ENCODE measurements around the gene EIF3D.

The EIF3D gene

GRCh38 chr22:36506637-36507517 lies 22.1 kb downstream of the EIF3D start, which contains the start of gene FOXRED2:
TSS of gene FOXRED2 (minus strand) at chr22:36507040. CDS start at chr22:36506422, 618 bp downstream.
- DNase-seq: peak; percentile 60

GRCh38 chr22:36505998-36506635 lies 22.8 kb downstream of the EIF3D start:
- DNase-seq: no peak

- no peak for DNase-seq
Measured at GRCh38 chr22:36497910-36498665, 30.9 kb downstream of the EIF3D start.

- DNase-seq: no peak
Measured at GRCh38 chr22:36493690-36494110, 35.3 kb downstream of the EIF3D start.

- no peak for DNase-seq
Measured at GRCh38 chr22:36492109-36492508, 36.9 kb downstream of the EIF3D start.

GRCh38 chr22:36491155-36491554 lies 37.8 kb downstream of the EIF3D start:
- no peak for DNase-seq

- DNase-seq: no peak
Measured at GRCh38 chr22:36486619-36487384, 42.2 kb downstream of the EIF3D start.

- DNase-seq: peak; percentile 85
Measured at GRCh38 chr22:36481393-36482168, 47.4 kb downstream of the EIF3D start, which contains the start of gene TXN2. TSS of gene TXN2 (minus strand) at chr22:36481640. CDS start at chr22:36480837, 803 bp downstream.

- no peak for DNase-seq
Measured at GRCh38 chr22:36480941-36481392, 48.0 kb downstream of the EIF3D start.

- DNase-seq: no peak
Measured at GRCh38 chr22:36478966-36479365, 50.0 kb downstream of the EIF3D start.

- DNase-seq: no peak
Measured at GRCh38 chr22:36475341-36475740, 53.6 kb downstream of the EIF3D start.

- DNase-seq: no peak
Measured at GRCh38 chr22:36472689-36473088, 56.3 kb downstream of the EIF3D start.

- no peak for DNase-seq
Measured at GRCh38 chr22:36471341-36471821, 57.6 kb downstream of the EIF3D start.

- DNase-seq: no peak
Measured at GRCh38 chr22:36470994-36471331, 58.0 kb downstream of the EIF3D start.

GRCh38 chr22:36470162-36470993 lies 58.6 kb downstream of the EIF3D start:
- DNase-seq: peak; percentile 29

- DNase-seq: no peak
Measured at GRCh38 chr22:36469094-36469710, 59.8 kb downstream of the EIF3D start.

- no peak for DNase-seq
Measured at GRCh38 chr22:36467946-36468345, 61.0 kb downstream of the EIF3D start.

GRCh38 chr22:36467042-36467810 lies 61.7 kb downstream of the EIF3D start:
- DNase-seq: no peak

GRCh38 chr22:36466258-36466657 lies 62.7 kb downstream of the EIF3D start:
- no peak for DNase-seq
